ENCODE results near the gene PDSS2. TPM values are rescaled to one million over a fixed set of nuclear protein-coding genes. Genes with fewer than 3 reads are reported as not detected.

The PDSS2 gene
- total and polyA plus RNA-seq, 2 donors (not counting 1 experiment from before 2014, with no cell fraction given) = 16.9 to 17.0 TPM

- Histone ChIP-seq H3K4me3 (ENCODE audit: control extremely low read depth in 1 of 5, extremely low read depth in 1 of 5, insufficient read depth in 1 of 5, low read depth in 2 of 5, low read length in 4 of 5) (no peak overlapping the region), H3K36me3 (replicated peaks in 1 of 2; ENCODE audit: control extremely low read depth in 1 of 2, control insufficient read depth in 1 of 2, extremely low read depth in 1 of 2, insufficient read depth in 2 of 2, low read length in 1 of 2) (peaks cover 3 to 4% of the 10 kb centered on the region in 2 experiments), H3K27ac (ENCODE audit: low read length in 2 of 2) (no peak overlapping the region), H2AFZ (ENCODE audit: insufficient read depth, low read depth, low read length, poor library complexity, severe bottlenecking) (no peak overlapping the region), H4K20me1 (ENCODE audit: control insufficient read depth, insufficient read depth, low read length, poor library complexity, severe bottlenecking) (no peaks in the 10 kb centered on the region), H3K9me3 (ENCODE audit: control extremely low read depth in 1 of 3, control insufficient read depth in 2 of 3, insufficient read depth in 1 of 3, low read length in 2 of 3) (peaks cover 4 to 25% (median 7%) of the 10 kb centered on the region in 3 donors), H3K27me3 (replicated peaks in 1 of 4; ENCODE audit: control extremely low read depth in 1 of 4, control insufficient read depth in 3 of 4, insufficient read depth in 4 of 4, low read length in 3 of 4) (no peaks in the 10 kb centered on the region), H3K9ac (ENCODE audit: low read length) (no peak overlapping the region), H3K4me1 (ENCODE audit: control insufficient read depth in 2 of 2, insufficient read depth in 2 of 2, low read length in 2 of 2) (no peaks in the 10 kb centered on the region), H3K79me2 (ENCODE audit: control insufficient read depth, insufficient read depth, low read length) (no peaks in the 10 kb centered on the region), H3K4me2 (replicated peaks; ENCODE audit: low read depth, low read length, poor library complexity, severe bottlenecking) (no peak overlapping the region)
- ATAC-seq (ENCODE audit: low read depth) (no peak), DNase-seq (no peak)
- Mint-ChIP-seq H3K9me3 (ENCODE audit: insufficient read depth) (peaks cover 7% of the 10 kb centered on the region), H3K4me1 (peaks cover 3% of the 10 kb centered on the region), H3K27me3 (no peaks in the 10 kb centered on the region), H3K4me3 (no peak overlapping the region), H3K27ac (no peak overlapping the region)
- POLR2A ChIA-PET = no interaction called here
- TF ChIP-seq CTCF (IDR thresholded peaks at IDR 0.05) (no peak), EZH2 (IDR thresholded peaks at IDR 0.05; ENCODE audit: borderline replicate concordance, insufficient read depth, low read depth, low read length, poor library complexity, severe bottlenecking) (no peak)
- WGBS (ENCODE audit: insufficient coverage) = no CpG with 5 or more reads among the region's 2 CpGs
- intact Hi-C loops (cut with micrococcal nuclease) = no loop called here
- CTCF ChIA-PET = no interaction called here
These were observed 67.3 kb downstream of the PDSS2 start for GRCh38 chr6:107392069-107392468.

DNA sequence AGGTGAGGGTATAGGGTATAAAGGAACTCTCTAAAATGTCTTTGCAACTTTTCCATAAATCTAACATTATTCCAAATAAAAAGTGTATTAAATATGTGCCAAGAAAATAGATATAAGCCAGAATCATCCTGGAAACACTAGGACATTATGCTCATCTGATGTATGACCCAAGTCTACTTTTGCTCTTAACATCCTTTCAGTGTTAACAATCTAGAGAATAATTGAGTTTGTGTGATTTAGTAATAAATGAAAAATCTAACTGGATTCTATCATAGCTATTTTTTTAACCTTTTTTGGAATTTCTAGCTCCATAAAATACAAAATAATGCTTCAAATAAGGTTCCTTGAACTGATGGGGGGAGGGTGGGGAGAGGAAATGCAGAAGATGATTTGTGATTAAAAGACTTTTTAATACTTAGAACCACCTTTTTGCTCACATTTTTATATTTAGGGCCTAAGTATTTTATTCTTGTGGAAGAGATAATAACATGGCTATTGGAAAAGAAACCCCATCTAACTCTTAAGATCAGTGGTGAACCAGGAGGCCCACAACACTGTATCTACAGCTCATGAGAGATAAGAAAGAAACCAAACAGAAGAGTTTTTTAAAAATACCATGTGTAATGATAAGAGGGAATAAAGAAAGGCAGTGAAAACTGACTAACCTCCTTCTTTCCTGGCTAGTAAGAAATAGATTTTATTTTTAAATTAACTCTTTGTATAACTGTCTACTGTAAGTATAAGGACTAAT is 68.5 kb downstream of the PDSS2 start:
- ChIA-PET POLR2A (no interaction called here), CTCF (no interaction called here)
- TF ChIP-seq CTCF (IDR thresholded peaks at IDR 0.05) (no peak), EZH2 (IDR thresholded peaks at IDR 0.05; ENCODE audit: borderline replicate concordance, insufficient read depth, low read depth, low read length, poor library complexity, severe bottlenecking) (no peak)
- H2AFZ ChIP-seq (ENCODE audit: insufficient read depth, low read depth, low read length, poor library complexity, severe bottlenecking) = no peak overlapping the region
- no peak for DNase-seq
- H3K9me3 Mint-ChIP-seq (ENCODE audit: insufficient read depth) = peaks cover 7% of the 10 kb centered on the region
- H3K27ac Mint-ChIP-seq = no peak overlapping the region
- H3K79me2 ChIP-seq (ENCODE audit: control insufficient read depth, insufficient read depth, low read length) = no peaks in the 10 kb centered on the region
- H3K4me1 Mint-ChIP-seq = peaks cover 5% of the 10 kb centered on the region
- intact Hi-C loops (cut with micrococcal nuclease) = no loop called here
- H4K20me1 ChIP-seq (ENCODE audit: control insufficient read depth, insufficient read depth, low read length, poor library complexity, severe bottlenecking) = no peaks in the 10 kb centered on the region
- H3K27ac ChIP-seq (ENCODE audit: low read length in 2 of 2) = no peak overlapping the region
- no peak overlapping the region for H3K4me3 Mint-ChIP-seq
- H3K27me3 ChIP-seq (replicated peaks in 1 of 4; ENCODE audit: control extremely low read depth in 1 of 4, control insufficient read depth in 3 of 4, insufficient read depth in 4 of 4, low read length in 3 of 4) = no peaks in the 10 kb centered on the region
- H3K4me2 ChIP-seq (replicated peaks; ENCODE audit: low read depth, low read length, poor library complexity, severe bottlenecking) = no peak overlapping the region
- H3K4me3 ChIP-seq (ENCODE audit: control extremely low read depth in 1 of 5, extremely low read depth in 1 of 5, insufficient read depth in 1 of 5, low read depth in 2 of 5, low read length in 4 of 5) = no peak overlapping the region
- peaks cover 4 to 20% (median 7%) of the 10 kb centered on the region in 3 donors for H3K9me3 ChIP-seq (ENCODE audit: control extremely low read depth in 1 of 3, control insufficient read depth in 2 of 3, insufficient read depth in 1 of 3, low read length in 2 of 3)
- peaks cover 3% of the 10 kb centered on the region in 2 experiments for H3K36me3 ChIP-seq (replicated peaks in 1 of 2; ENCODE audit: control extremely low read depth in 1 of 2, control insufficient read depth in 1 of 2, extremely low read depth in 1 of 2, insufficient read depth in 2 of 2, low read length in 1 of 2)
- H3K9ac ChIP-seq (ENCODE audit: low read length) = no peak overlapping the region
- H3K4me1 ChIP-seq (ENCODE audit: control insufficient read depth in 2 of 2, insufficient read depth in 2 of 2, low read length in 2 of 2) = no peaks in the 10 kb centered on the region
- no peak for ATAC-seq (ENCODE audit: low read depth)
- H3K27me3 Mint-ChIP-seq = no peaks in the 10 kb centered on the region

Data from B cell (primary cell).